ENCODE measurements around the gene RELB. TPM values are rescaled to one million over a fixed set of nuclear protein-coding genes. Genes with fewer than 3 reads are reported as not detected.
A peak's percentile ranks its signal among the peaks of the same experiment; 100 is the strongest.

The RELB gene
- total RNA-seq (10 to 100 TPM; 38.8 to 39.8 TPM), polyA plus RNA-seq (10 to 100 TPM; 19.7 to 31.2 TPM)

GRCh38 chr19:45001087-45001739 lies at the start of gene RELB:
Gene RELB (plus strand): TSS chr19:45001464. CDS start chr19:45001580, 116 bp downstream.
- Mint-ChIP-seq H3K27ac (peak within 1 kb of the TSS; percentile 99 to 100 (median 100)), H3K4me3 (peak within 1 kb of the TSS; percentile 93 to 99 (median 98)), H3K27me3 (no peaks in the 10 kb centered on the region), H3K9me3 (peaks cover 0 to 3% (median 0%) of the 10 kb centered on the region in 8 donors), H3K36me3 (peaks cover 0 to 20% of the 10 kb centered on the region in 2 donors), H3K4me1 (peaks cover 8 to 25% (median 14%) of the 10 kb centered on the region in 4 donors)
- ChIA-PET POLR2A (ENCODE audit: partially characterized antibody) (interaction anchor here (0.9 to 3.1 kb wide), 9 partner anchors 12 to 177 kb away, joined by 3 to 31 read pairs (median 6); partner anchors contain the start of genes BLOC1S3, CLASRP, CLPTM1 and GEMIN7), CTCF (ENCODE audit: partially characterized antibody) (no interaction called here)
- Histone ChIP-seq H3K4me1 (ENCODE audit: insufficient read depth, low read length) (peaks cover 13% of the 10 kb centered on the region), H3K36me3 (ENCODE audit: insufficient read depth, low read length) (no peaks in the 10 kb centered on the region), H3K4me3 (ENCODE audit: low read length in 2 of 2) (peak within 1 kb of the TSS; percentile 47 to 69), H3K27me3 (ENCODE audit: insufficient read depth, low read length) (no peaks in the 10 kb centered on the region), H3K9me3 (ENCODE audit: control insufficient read depth in 1 of 2, low read length in 2 of 2) (no peaks in the 10 kb centered on the region), H3K27ac (ENCODE audit: low read depth, low read length) (peak within 1 kb of the TSS; percentile 100)
- intact Hi-C loops (cut with micrococcal nuclease), result loop anchor here (1.0 to 5.0 kb wide), 5 partner anchors 16 to 254 kb away; partner anchors contain the start of genes BCL3, BLOC1S3, GEMIN7 and TOMM40
- peak; percentile 93 to 97 (median 94) for DNase-seq

GRCh38 chr19:44954278-44954648 lies 47.0 kb upstream of the RELB start:
- Histone ChIP-seq H3K36me3 (ENCODE audit: insufficient read depth, low read length) (no peaks in the 10 kb centered on the region), H3K9me3 (ENCODE audit: control insufficient read depth in 1 of 2, low read length in 2 of 2) (no peaks in the 10 kb centered on the region), H3K4me3 (ENCODE audit: low read length in 2 of 2) (peak overlapping the region; percentile 87 to 96), H3K27ac (ENCODE audit: low read depth, low read length) (peak overlapping the region; percentile 91), H3K27me3 (ENCODE audit: insufficient read depth, low read length) (no peaks in the 10 kb centered on the region), H3K4me1 (ENCODE audit: insufficient read depth, low read length) (peaks cover 43% of the 10 kb centered on the region)
- ChIA-PET POLR2A (ENCODE audit: partially characterized antibody) (interaction anchor here (1.0 to 3.9 kb wide), 7 partner anchors 20 to 224 kb away, joined by 3 to 22 read pairs (median 13); partner anchors contain the start of genes BLOC1S3, CLASRP, RELB and TOMM40), CTCF (ENCODE audit: partially characterized antibody) (interaction anchor here (0.7 to 3.7 kb wide), 2 partner anchors 51 to 155 kb away, joined by 3 to 18 read pairs; no protein-coding TSS in a partner anchor)
- intact Hi-C loops (cut with micrococcal nuclease), result loop anchor here (10.0 kb wide), 2 partner anchors 121 to 259 kb away; partner anchors contain the start of genes CEACAM16, GEMIN7 and ZNF296
- Mint-ChIP-seq H3K4me1 (peaks cover 25 to 48% (median 43%) of the 10 kb centered on the region in 4 donors), H3K36me3 (peaks cover 0 to 21% of the 10 kb centered on the region in 2 donors), H3K27me3 (no peaks in the 10 kb centered on the region), H3K27ac (peak overlapping the region; percentile 96 to 99 (median 98)), H3K9me3 (peaks cover 0 to 6% (median 0%) of the 10 kb centered on the region in 8 donors), H3K4me3 (peak overlapping the region; percentile 92 to 99 (median 98))
- DNase-seq, result no peak

- Histone ChIP-seq H3K27ac (ENCODE audit: low read depth, low read length) (peak within 1 kb of the TSS; percentile 91), H3K27me3 (ENCODE audit: insufficient read depth, low read length) (no peaks in the 10 kb centered on the region), H3K4me1 (ENCODE audit: insufficient read depth, low read length) (peaks cover 43% of the 10 kb centered on the region), H3K36me3 (ENCODE audit: insufficient read depth, low read length) (no peaks in the 10 kb centered on the region), H3K9me3 (ENCODE audit: control insufficient read depth in 1 of 2, low read length in 2 of 2) (no peaks in the 10 kb centered on the region), H3K4me3 (ENCODE audit: low read length in 2 of 2) (peak within 1 kb of the TSS; percentile 87 to 96)
- H3K9me3 Mint-ChIP-seq, result peaks cover 0 to 6% (median 0%) of the 10 kb centered on the region in 8 donors
- ChIA-PET POLR2A (ENCODE audit: partially characterized antibody) (interaction anchor here (0.7 to 3.9 kb wide), 10 partner anchors 12 to 514 kb away, joined by 3 to 22 read pairs (median 8); partner anchors contain the start of genes BLOC1S3, CLASRP, RELB and TOMM40), CTCF (ENCODE audit: partially characterized antibody) (interaction anchor here (0.7 to 3.7 kb wide), 2 partner anchors 51 to 156 kb away, joined by 3 to 18 read pairs; no protein-coding TSS in a partner anchor)
- H3K27me3 Mint-ChIP-seq, result no peaks in the 10 kb centered on the region
- H3K4me1 Mint-ChIP-seq, result peaks cover 30 to 54% (median 46%) of the 10 kb centered on the region in 4 donors
- peak; percentile 96 for DNase-seq
- peaks cover 2 to 20% of the 10 kb centered on the region in 2 donors for H3K36me3 Mint-ChIP-seq
- peak within 1 kb of the TSS; percentile 92 to 99 (median 98) for H3K4me3 Mint-ChIP-seq
- intact Hi-C loops (cut with micrococcal nuclease), result loop anchor here (1.0 to 10.0 kb wide), 7 partner anchors 40 to 260 kb away; partner anchors contain the start of genes BLOC1S3, CEACAM16, GEMIN7 and TRAPPC6A
- H3K27ac Mint-ChIP-seq, result peak within 1 kb of the TSS; percentile 96 to 99 (median 98)
Measured at GRCh38 chr19:44954649-44955504, 46.4 kb upstream of the RELB start, which contains the start of gene CLPTM1. Gene CLPTM1 (plus strand): TSS chr19:44955380. CDS start chr19:44955396, 16 bp downstream.

- peak overlapping the region; percentile 91 for H3K27ac ChIP-seq (ENCODE audit: low read depth, low read length)
- peaks cover 43% of the 10 kb centered on the region for H3K4me1 ChIP-seq (ENCODE audit: insufficient read depth, low read length)
- ChIA-PET POLR2A (ENCODE audit: partially characterized antibody) (interaction anchor here (0.7 to 3.9 kb wide), 9 partner anchors 11 to 513 kb away, joined by 3 to 22 read pairs (median 12); partner anchors contain the start of genes BLOC1S3, CLASRP, RELB and TOMM40), CTCF (ENCODE audit: partially characterized antibody) (no interaction called here)
- H3K4me3 Mint-ChIP-seq, result peak overlapping the region; percentile 92 to 99 (median 96)
- H3K27ac Mint-ChIP-seq, result peak overlapping the region; percentile 87 to 99 (median 96)
- intact Hi-C loops (cut with micrococcal nuclease), result loop anchor here (1.0 to 10.0 kb wide), 7 partner anchors 40 to 261 kb away; partner anchors contain the start of genes BLOC1S3, CEACAM16, GEMIN7 and TRAPPC6A
- H3K4me3 ChIP-seq (ENCODE audit: low read length in 2 of 2), result peak overlapping the region; percentile 82 to 96
- peaks cover 8 to 22% of the 10 kb centered on the region in 2 donors for H3K36me3 Mint-ChIP-seq
- H3K4me1 Mint-ChIP-seq, result peaks cover 36 to 63% (median 50%) of the 10 kb centered on the region in 4 donors
- H3K36me3 ChIP-seq (ENCODE audit: insufficient read depth, low read length), result no peaks in the 10 kb centered on the region
- no peaks in the 10 kb centered on the region for H3K27me3 ChIP-seq (ENCODE audit: insufficient read depth, low read length)
- H3K9me3 Mint-ChIP-seq, result peaks cover 0 to 6% (median 0%) of the 10 kb centered on the region in 8 donors
- no peaks in the 10 kb centered on the region for H3K9me3 ChIP-seq (ENCODE audit: control insufficient read depth in 1 of 2, low read length in 2 of 2)
- no peaks in the 10 kb centered on the region for H3K27me3 Mint-ChIP-seq
- DNase-seq, result no peak
Measured at GRCh38 chr19:44955505-44956439, 45.5 kb upstream of the RELB start.

GRCh38 chr19:44957526-44957925 lies 43.7 kb upstream of the RELB start:
- peaks cover 20 to 35% of the 10 kb centered on the region in 2 donors for H3K36me3 Mint-ChIP-seq
- POLR2A ChIA-PET (ENCODE audit: partially characterized antibody), result interaction anchor here (0.7 to 3.9 kb wide), 2 partner anchors 44 to 145 kb away, joined by 4 to 22 read pairs; partner anchors contain the start of gene RELB
- CTCF ChIA-PET (ENCODE audit: partially characterized antibody), result interaction anchor here (1.1 kb wide), 1 partner anchor 21 kb away, joined by 3 read pairs; no protein-coding TSS in a partner anchor
- peak overlapping the region in 6 of 8 donors; percentile 12 to 98 (median 94) for H3K4me3 Mint-ChIP-seq
- Histone ChIP-seq H3K4me3 (ENCODE audit: low read length in 2 of 2) (no peak overlapping the region), H3K4me1 (ENCODE audit: insufficient read depth, low read length) (peaks cover 43% of the 10 kb centered on the region), H3K9me3 (ENCODE audit: control insufficient read depth in 1 of 2, low read length in 2 of 2) (no peaks in the 10 kb centered on the region), H3K27ac (ENCODE audit: low read depth, low read length) (no peak overlapping the region), H3K27me3 (ENCODE audit: insufficient read depth, low read length) (no peaks in the 10 kb centered on the region), H3K36me3 (ENCODE audit: insufficient read depth, low read length) (peaks cover 12% of the 10 kb centered on the region)
- H3K27ac Mint-ChIP-seq, result peak overlapping the region in 2 of 7 donors; percentile 94 to 96
- H3K4me1 Mint-ChIP-seq, result peaks cover 39 to 71% (median 49%) of the 10 kb centered on the region in 4 donors
- no peak for DNase-seq
- H3K9me3 Mint-ChIP-seq, result peaks cover 0 to 6% (median 0%) of the 10 kb centered on the region in 8 donors
- no peaks in the 10 kb centered on the region for H3K27me3 Mint-ChIP-seq
- intact Hi-C loops (cut with micrococcal nuclease), result loop anchor here (10.0 kb wide), 2 partner anchors 117 to 263 kb away; partner anchors contain the start of genes CEACAM16, GEMIN7 and ZNF296

Measured in CD4-positive, alpha-beta memory T cell (primary cell).